Neural cell (in vitro differentiated cells): ENCODE data around the gene HPDL. TPM values are rescaled to one million over a fixed set of nuclear protein-coding genes. Genes with fewer than 3 reads are reported as not detected.

ENCODE experiments used
- H2AFZ ChIP-seq: fragments of 200-600, 300-800 bp; sonication (generic), shearing (Covaris generic); 2 replicates; pipeline ENCODE4 v1.6.0; 2014; ENCODE audit warnings: low read depth, mild to moderate bottlenecking, antibody characterized with exemption, low read length, moderate library complexity
- H3F3A ChIP-seq: fragments of 200-600 bp; shearing (Covaris generic); 2 replicates; pipeline ENCODE4 v1.6.1; 2016; ENCODE audit warnings: mild to moderate bottlenecking, moderate library complexity, mixed read lengths, antibody characterized with exemption, low read length; ENCODE audit not compliant: insufficient read depth, poor library complexity, severe bottlenecking
- H3K27ac ChIP-seq: fragments of 200-600, 300-800 bp; sonication (generic), shearing (Covaris generic); 2 replicates; pipeline ENCODE4 v1.5.1; 2014; ENCODE audit warnings: mild to moderate bottlenecking, low read length, moderate library complexity
- H3K27me3 ChIP-seq: fragments of 300-800, 200-600 bp; sonication (generic), shearing (Covaris generic); 2 replicates; pipeline ENCODE4 v1.6.0; 2014; ENCODE audit warnings: mild to moderate bottlenecking, low read depth, low read length, moderate library complexity; ENCODE audit not compliant: insufficient read depth
- H3K36me3 ChIP-seq: fragments of 300-800, 200-600 bp; sonication (generic), shearing (Covaris generic); 2 replicates; pipeline ENCODE4 v1.5.1; 2014; ENCODE audit warnings: mild to moderate bottlenecking, antibody characterized with exemption, low read length, moderate library complexity; ENCODE audit not compliant: insufficient read depth
- H3K4me2 ChIP-seq: fragments of 300-800, 200-600 bp; sonication (generic), shearing (Covaris generic); 2 replicates; pipeline ENCODE4 v1.6.0; 2014; ENCODE audit warnings: mild to moderate bottlenecking, low read length
- H3K4me3 ChIP-seq: fragments of 300-800, 200-600 bp; sonication (generic), shearing (Covaris generic); 2 replicates; pipeline ENCODE4 v1.5.1; 2014; ENCODE audit warnings: mild to moderate bottlenecking, low read length, moderate library complexity
- H3K79me2 ChIP-seq: fragments of 200-600 bp; shearing (Covaris generic); replicated peaks from 2 replicates; pipeline ENCODE4 v1.6.0; 2014; ENCODE audit warnings: mild to moderate bottlenecking, low read length, moderate library complexity; ENCODE audit not compliant: insufficient read depth
- H3K9ac ChIP-seq: fragments of 300-800, 200-600 bp; sonication (generic), shearing (Covaris generic); 2 replicates; pipeline ENCODE4 v1.6.1; 2016; ENCODE audit warnings: mild to moderate bottlenecking, low read length, mixed read lengths
- H3K9me2 ChIP-seq: fragments of 200-600 bp; shearing (Covaris generic); 2 replicates; pipeline ENCODE4 v1.6.1; 2016; ENCODE audit warnings: mild to moderate bottlenecking, low read length, mixed read lengths; ENCODE audit not compliant: insufficient read depth
- H3K9me3 ChIP-seq: fragments of 200-600, 300-800 bp; sonication (generic), shearing (Covaris generic); 2 replicates; pipeline ENCODE4 v1.6.1; 2016; ENCODE audit warnings: mild to moderate bottlenecking, mixed run types, low read length, moderate library complexity, mixed read lengths
- H4K20me1 ChIP-seq: fragments of 200-600 bp; shearing (Covaris generic); 2 replicates; pipeline ENCODE4 v1.6.1; 2016; ENCODE audit warnings: mild to moderate bottlenecking, mixed run types; ENCODE audit not compliant: insufficient read depth
- CTCF ChIP-seq: fragments of 450-650 bp; IDR thresholded peaks from 2 replicates; pipeline ENCODE4 v1.5.1; 2014; ENCODE audit warnings: antibody characterized with exemption, mild to moderate bottlenecking, moderate library complexity; ENCODE audit not compliant: poor library complexity, severe bottlenecking
- EP300 ChIP-seq: fragments of 450-650 bp; conservative IDR thresholded peaks from 2 replicates; pipeline ENCODE4 v1.6.1; 2014; ENCODE audit warnings: antibody characterized with exemption, mild to moderate bottlenecking, moderate library complexity; ENCODE audit not compliant: poor library complexity, severe bottlenecking
- EZH2 ChIP-seq: fragments of 200-600, 300-800 bp; shearing (Covaris generic), sonication (generic); IDR thresholded peaks from 2 replicates; pipeline ENCODE4 v1.6.1; 2014; ENCODE audit warnings: antibody characterized with exemption, low read length, borderline replicate concordance, mild to moderate bottlenecking; ENCODE audit not compliant: insufficient read depth, poor library complexity, severe bottlenecking
- MXI1 ChIP-seq: fragments of 450-650 bp; conservative IDR thresholded peaks from 2 replicates; pipeline ENCODE4 v1.6.1; 2014; ENCODE audit warnings: antibody characterized with exemption, mild to moderate bottlenecking; ENCODE audit not compliant: poor library complexity, severe bottlenecking
- POLR2AphosphoS5 ChIP-seq: IDR thresholded peaks from 2 replicates; pipeline ENCODE4 v1.6.1; 2012
- RAD21 ChIP-seq: fragments of 450-650 bp; conservative IDR thresholded peaks from 2 replicates; pipeline ENCODE4 v1.6.1; 2014; ENCODE audit warnings: antibody characterized with exemption, mild to moderate bottlenecking, moderate library complexity
- REST ChIP-seq: IDR thresholded peaks from 2 replicates; pipeline ENCODE4 v1.6.1; 2012; ENCODE audit warnings: borderline replicate concordance
- SMC3 ChIP-seq: fragments of 450-650 bp; conservative IDR thresholded peaks from 2 replicates; pipeline ENCODE4 v1.6.1; 2014; ENCODE audit warnings: antibody characterized with exemption, mild to moderate bottlenecking, moderate library complexity; ENCODE audit not compliant: poor library complexity
- TAF1 ChIP-seq: IDR thresholded peaks from 2 replicates; pipeline ENCODE4 v1.6.1; 2012; ENCODE audit warnings: low read depth
- polyA plus RNA-seq: library from polyadenylated mRNA; depleted of rRNA; stranded (reverse); fragments of >200 nt; gene quantifications from 2 replicates; pipeline ENCODE4 v1.2.3, GENCODE V29; 2014

HPDL gene
- polyA plus RNA-seq, 1 donor from 2014 or later = not detected

GRCh38 chr1:45305231-45305630 lies 21.5 kb upstream of the HPDL start:
- no peaks in the 10 kb centered on the region for H3K9me3 ChIP-seq
- no peak overlapping the region for H2AFZ ChIP-seq
- H3K9me2 ChIP-seq = no peaks in the 10 kb centered on the region
- H3K4me2 ChIP-seq = no peak overlapping the region
- no peak overlapping the region for H3K9ac ChIP-seq
- TF ChIP-seq TAF1 (no peak), EP300 (no peak), EZH2 (no peak), POLR2AphosphoS5 (no peak), RAD21 (no peak), CTCF (no peak), MXI1 (no peak), REST (no peak)
- H3K79me2 ChIP-seq = no peaks in the 10 kb centered on the region
- no peaks in the 10 kb centered on the region for H3K36me3 ChIP-seq
- no peaks in the 10 kb centered on the region for H3K27me3 ChIP-seq
- no peak overlapping the region for H3K27ac ChIP-seq
- no peaks in the 10 kb centered on the region for H3F3A ChIP-seq
- no peaks in the 10 kb centered on the region for H4K20me1 ChIP-seq
- no peak overlapping the region for H3K4me3 ChIP-seq

GRCh38 chr1:45306319-45306718 lies 20.4 kb upstream of the HPDL start:
- H2AFZ ChIP-seq = no peak overlapping the region

More at GRCh38 chr1:45306319-45306718, 20.4 kb upstream of the HPDL start:
- Histone ChIP-seq H3K4me3 (no peak overlapping the region), H3K9ac (no peak overlapping the region), H3F3A (no peaks in the 10 kb centered on the region), H3K9me2 (no peaks in the 10 kb centered on the region), H3K4me2 (no peak overlapping the region), H3K27ac (no peak overlapping the region), H3K36me3 (no peaks in the 10 kb centered on the region), H4K20me1 (no peaks in the 10 kb centered on the region), H3K79me2 (no peaks in the 10 kb centered on the region), H3K9me3 (no peaks in the 10 kb centered on the region), H3K27me3 (no peaks in the 10 kb centered on the region)
- TF ChIP-seq RAD21 (no peak), SMC3 (no peak), EZH2 (no peak), REST (no peak), POLR2AphosphoS5 (no peak), CTCF (no peak), TAF1 (no peak), EP300 (no peak), MXI1 (no peak)
